GM18870 (cell line): Measurements from ENCODE around the gene FHOD3.

Experiments used
- ATAC-seq: cut with Tn5 transposase; IDR thresholded peaks from one replicate; pipeline ENCODE4 v1.9.1; 2021; ENCODE audit warnings: moderate library complexity; ENCODE audit not compliant: unreplicated experiment

Gene FHOD3

DNA sequence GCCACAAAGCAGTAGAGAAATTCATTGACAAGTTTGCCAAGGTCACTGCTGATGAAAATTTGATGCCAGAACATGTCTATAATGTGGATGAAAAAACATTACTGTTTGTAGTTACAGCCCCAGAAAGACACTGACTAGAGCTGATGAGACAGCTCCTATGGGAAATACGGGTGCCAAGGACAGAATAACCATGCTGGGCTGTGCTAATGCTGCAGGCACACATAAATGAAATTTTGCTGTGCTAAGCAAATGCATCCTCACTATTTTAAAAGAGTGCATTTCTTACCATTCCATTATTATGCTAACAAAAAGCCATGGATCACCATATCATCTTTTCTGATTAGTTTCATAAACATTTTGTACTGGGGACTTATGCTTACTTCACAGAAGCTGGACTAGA, 208.2 kb downstream of the FHOD3 start:
- ATAC-seq = no peak

DNA sequence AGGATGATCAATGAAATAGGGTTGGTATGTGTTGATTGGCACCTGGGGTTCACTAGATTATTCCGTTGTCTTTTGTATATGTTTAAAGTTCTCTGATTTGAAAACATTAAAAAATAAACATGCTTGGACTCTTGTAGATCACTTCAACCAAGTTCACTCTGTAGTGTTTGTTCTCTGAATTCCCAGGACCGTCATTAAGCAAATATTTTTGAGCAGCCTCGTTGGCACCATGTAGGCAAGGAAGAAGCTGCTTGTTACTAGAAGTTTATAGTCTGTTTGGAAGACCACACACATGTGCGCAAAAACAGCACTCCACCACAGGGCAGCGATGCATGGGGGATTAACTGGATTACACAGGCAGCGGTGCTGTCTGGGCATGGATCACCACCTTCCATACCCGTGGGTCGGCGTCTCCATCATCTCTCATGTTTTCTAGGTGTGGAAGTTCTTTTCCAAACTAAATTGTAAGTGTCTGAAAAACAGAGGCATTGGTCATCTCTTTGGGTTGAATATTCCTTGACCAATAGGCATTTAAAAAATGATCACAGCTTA, 212.2 kb downstream of the FHOD3 start:
- no peak for ATAC-seq

DNA sequence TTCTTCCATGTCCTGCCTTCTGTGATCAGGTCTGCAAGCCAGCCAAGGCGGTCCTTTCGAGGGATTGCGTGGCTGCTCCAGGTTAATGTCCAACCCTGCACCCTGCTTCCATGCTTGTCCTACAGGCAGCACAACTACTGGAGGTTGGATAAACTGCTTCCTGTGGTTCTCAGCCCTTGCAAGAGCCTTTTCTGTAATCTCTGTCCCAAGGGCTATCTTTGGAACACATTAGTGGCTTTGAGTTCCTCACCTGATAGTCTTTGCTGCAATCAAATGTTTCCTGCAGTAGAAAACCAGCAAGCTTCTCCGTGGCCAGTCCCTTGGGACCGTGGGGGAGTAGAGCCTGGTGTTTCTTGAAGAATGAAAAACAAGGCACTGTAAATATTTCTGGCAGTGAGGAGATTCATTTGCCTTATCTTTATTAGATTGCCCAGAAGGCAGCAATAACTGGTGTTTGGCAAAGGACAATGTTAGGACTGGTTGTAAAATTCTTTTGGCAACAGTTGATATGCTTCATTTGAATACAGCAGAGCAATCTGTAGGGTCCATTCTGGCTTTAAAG, 214.4 kb downstream of the FHOD3 start:
- no peak for ATAC-seq

DNA sequence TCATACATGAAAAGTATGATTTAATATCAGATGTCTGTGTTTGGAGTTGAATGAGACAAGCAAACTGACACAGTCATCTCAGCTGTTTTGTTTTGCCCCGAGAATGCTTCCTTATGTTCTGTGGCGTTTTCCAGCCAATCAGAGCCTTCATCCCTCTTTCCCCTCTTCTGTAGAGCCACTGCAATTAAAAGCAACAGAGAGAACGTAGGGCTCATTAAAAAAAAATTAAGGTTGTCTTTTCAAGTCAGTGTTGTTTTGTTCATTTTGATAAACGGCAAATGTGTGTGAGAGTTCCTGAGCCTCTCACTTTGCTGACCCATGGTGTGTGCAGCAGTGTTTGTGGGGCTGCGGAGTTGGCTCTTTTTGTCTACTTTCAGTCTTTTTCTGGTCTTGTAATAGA, 216.0 kb downstream of the FHOD3 start:
- ATAC-seq = no peak

DNA sequence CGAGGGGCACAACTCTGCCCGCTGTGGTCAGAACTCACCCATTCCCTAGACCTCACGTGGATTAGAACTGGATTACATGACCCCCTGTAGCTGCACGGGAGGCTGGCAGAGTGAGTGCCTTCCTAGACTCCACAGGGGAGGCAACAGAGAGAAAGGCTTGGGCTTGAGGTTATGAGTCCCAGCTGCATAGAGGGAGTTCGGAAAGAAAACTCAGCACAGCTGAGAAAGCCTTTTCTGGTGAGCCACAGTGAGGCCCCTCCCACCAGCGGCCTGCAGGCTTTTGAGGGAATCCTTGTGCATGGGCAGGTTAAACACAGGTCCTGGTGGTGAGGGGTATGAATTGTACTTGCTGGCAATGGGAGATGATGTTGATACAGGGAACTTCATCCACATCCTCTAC, 217.3 kb downstream of the FHOD3 start:
- no peak for ATAC-seq

DNA sequence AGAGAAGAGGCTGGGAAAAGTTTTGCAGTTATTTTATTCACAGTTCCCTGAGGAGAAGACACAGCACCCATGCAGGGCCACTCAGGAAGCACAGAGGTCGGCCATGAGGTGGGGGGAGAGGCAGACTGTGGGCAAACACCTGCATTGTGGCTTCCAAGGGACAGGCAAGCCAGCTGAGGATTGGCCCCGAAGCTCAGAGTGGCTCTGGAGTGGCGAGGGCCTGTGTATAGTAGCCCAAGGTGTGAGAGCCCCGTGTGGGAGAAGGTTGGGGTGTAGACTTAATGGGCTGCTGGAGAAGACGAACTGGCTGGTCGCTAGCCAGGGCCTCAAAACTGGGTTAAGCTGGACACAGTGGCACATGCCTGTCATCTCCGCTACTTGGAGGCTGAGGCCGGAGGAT, 218.7 kb downstream of the FHOD3 start:
- ATAC-seq = no peak

DNA sequence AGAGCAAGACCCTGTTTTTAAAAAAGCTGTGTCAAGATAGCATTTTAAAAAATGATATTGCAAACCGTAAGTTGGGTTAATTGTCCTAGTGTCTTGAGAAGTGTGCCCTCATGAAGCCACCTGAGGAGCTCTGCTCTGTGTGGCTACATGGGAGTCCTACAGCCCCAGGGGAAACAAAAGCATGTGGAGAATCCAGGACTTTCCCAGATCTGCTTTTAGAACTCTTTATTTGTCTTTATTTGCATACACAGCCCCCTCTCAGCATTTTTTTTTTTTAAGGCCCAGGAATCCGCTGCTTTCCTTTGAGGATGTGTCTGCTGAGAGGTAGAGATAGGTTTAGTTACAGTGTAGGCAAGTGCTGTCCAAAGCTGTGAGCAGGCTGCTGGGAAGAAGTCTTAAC, 219.2 kb downstream of the FHOD3 start:
- no peak for ATAC-seq

DNA sequence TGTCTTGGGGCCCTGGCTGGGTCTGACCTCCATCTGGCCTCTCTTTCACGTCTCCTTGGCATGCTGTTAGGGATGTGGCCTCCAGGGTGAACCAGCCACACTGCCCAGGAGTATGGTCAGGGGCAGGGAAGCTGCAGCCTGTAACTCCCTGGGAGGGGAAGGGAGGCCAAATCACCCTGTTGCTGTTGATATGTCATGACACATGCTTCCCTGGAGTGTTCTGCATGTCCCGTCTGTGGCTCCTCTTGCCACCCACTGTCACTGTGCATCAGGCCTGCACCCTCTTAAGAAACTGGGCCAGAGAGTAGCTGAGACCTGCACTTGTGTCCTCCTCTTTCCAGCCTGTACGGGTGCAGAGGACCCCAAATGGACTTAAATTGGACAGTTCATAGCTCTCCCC, 221.3 kb downstream of the FHOD3 start:
- no peak for ATAC-seq

DNA sequence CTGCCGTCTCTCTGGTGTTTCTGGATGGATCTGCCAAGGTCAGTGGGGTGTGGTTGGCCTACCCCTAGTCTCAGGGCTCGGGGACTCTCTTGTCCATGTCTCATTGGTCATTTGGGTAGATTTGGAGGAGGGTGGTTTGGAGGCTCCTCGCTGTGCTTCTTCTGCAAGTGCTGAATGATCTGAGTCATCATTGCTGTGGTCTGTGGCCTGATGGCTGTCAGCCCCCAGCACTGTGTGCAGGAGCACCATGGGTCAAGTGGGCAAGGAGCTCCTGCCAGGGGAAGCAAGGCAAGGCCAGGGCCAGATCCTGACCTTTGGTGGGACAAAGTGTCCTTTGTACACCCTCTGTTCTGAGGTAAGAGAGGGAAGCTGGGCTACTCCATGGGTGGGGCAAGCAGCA, 221.8 kb downstream of the FHOD3 start:
- peak; percentile 73 for ATAC-seq

DNA sequence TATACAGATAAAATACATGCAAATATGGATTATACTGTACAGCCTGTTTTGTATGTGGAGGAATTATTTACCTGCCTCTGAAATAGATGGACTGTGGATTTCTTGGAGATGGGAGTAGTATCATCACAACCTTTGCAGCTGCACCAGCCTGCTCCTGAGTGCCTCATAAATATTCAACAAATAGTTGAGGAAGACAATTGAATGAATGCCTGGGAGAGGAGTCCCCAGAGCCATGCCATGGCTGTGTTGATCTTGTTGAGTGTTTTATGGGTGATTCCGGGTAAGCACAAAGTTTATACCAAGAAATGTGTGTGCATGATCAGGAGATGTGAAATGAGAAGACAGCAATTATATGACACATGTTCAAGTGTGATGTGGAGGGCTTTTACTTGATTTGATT, 225.0 kb downstream of the FHOD3 start:
- ATAC-seq = no peak

DNA sequence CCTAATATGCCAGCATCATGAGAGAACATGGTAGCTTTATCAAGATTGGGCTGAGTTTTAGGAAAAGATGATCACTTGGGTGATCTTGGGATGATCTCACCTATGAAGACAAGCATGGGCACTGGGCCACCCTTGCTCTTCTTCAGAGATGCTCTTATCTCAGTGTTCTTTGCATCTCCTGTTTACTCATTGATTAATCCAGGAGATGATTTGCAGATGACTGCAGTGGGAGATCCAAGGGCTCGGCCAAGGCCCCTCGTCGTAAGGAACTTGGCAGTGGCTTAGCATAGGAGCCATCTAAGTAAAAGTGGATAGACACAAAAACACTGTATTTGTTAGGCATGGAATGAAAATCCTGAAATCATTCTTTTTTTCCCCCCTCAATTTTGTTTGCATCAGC, 228.4 kb downstream of the FHOD3 start:
- ATAC-seq = no peak

DNA sequence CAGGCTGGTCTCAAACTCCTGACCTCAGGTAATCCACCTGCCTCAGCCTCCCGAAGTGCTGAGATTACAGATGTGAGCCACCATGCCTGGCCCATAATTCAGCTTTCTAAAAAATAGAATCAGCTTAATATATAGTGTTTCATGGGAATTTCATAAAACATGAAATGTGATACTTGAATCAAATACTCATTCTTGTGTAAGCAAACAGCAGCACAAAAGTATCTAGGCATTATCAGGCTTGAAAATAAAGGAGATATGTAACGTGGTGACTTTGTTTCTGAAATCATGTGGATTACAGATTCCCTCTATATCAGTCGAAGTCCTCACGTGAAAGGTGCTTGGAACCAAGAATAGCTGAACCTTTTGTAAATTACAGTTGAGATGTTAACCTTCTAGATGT, 229.1 kb downstream of the FHOD3 start:
- no peak for ATAC-seq

DNA sequence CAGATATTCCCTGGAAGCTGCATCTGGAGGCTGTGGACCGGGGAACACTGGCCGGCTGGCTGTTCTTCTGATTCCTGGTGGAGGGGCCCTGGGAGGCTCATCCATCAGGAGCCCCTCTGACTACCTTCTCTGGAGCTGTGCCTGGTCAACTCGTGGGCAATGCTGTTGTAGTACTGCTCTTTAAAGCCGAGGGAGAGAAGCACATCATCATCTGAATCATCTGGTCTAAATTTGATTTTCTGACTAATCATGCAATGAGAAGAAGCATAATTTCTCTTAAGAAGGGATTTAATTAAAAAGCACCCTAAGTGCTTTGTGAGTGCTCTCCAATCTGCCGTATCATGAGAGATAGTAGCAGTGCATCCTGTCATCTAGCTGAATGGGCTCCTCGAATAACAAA, 229.5 kb downstream of the FHOD3 start:
- no peak for ATAC-seq

DNA sequence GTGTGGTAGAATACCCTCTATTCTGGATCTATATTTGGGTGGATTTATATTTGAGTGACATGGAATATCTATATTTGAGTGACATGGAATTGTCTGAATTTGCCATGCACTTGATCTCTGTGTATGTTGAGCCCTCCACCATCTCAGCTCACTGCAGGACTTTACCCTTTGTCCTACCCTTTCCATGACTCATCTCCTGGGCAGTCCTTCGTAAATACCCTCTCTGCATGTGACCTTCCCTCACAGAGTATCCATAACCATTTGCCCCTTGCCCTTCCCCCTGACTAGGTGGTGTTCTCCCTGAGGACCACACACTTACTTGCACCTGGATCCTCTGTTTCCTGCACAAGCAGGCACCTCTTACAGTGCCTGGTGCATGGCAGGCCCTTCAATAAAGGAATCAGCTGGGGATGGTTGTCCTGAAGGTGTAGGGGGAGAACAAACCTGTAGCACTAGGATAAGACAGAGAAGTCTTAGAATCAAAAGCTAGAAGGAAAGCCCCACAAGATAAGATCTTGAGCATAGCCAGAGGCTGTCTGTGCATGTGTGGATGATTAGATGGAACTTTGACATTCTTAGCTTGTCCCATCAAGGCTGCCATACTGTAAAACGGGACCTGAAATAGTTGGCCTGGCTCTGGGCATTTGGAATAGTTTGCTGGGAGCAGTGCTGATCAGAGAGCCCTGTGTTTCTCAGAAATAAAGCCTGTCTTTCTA, 230.4 kb downstream of the FHOD3 start:
- no peak for ATAC-seq

DNA sequence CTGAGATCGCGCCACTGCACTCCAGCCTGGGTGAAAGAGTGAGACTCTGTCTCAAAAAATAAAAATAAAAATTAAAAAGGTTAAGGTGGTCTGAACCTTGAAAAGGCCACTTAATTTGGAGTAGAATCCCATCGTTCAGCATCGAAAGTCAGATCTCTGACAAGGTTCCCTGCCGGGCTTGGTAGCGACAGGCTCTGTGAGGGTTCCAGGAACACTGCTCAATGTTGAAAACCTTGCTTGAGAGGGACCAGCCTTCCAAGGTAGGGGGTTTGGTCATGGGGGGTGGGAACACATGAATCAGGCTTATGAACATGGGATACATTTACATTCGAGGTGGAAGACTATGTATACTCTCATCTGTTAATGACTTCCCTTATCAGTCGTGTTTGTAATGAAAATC, 232.2 kb downstream of the FHOD3 start:
- no peak for ATAC-seq

DNA sequence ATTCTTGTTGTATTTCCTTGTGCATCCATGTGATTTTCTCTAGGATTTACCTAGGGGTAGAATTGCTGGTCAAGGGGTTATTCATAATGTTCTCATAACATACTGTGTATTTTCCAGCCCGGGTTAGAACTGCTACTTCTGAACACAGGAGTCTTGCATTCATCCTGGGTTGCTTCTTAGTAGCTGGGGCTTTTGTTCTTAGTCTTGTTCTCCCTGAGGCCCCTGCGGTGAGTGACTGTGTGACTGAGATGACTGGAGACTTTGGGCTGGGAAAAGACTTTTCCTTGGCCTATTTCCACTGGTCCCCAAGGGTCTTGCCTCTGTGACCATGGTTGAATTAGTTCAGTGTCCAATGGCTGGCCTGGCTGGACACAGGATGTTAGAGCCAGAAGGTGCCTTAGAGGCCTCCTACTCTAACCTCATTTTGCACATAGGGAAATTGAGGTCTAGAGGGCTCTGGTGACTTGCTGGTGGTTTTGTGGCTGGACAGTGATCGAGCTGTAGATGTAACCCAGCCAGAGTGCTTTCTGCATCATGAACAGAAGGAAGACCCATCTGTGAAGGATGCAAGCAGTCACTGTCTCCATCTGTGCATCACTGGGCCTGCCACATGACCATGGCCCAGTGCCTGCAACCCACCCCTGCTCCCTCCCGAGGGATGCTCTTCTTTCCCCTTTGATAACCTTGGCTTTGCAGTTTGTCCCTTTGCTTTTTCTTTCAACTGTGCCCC, 233.3 kb downstream of the FHOD3 start:
- ATAC-seq = no peak

DNA sequence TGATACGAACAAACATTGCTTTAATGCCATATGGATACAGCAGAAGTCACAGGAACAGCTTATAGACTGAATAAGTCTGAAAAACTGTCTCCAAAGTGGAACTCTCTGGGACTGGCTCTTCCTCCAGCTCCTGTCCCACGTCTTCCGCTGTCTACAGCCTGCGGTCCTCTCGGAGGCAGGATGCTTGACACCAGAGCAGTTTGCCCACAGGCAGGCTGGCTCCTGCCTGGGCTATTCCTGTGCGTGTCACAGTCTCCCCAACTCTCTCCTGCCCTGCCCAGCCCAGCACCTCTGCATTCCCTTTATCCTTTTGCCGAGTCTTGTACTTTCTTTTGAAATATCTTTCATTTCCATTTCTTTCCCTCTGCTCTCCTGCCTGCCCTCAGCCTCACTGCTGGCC, 234.1 kb downstream of the FHOD3 start:
- no peak for ATAC-seq

DNA sequence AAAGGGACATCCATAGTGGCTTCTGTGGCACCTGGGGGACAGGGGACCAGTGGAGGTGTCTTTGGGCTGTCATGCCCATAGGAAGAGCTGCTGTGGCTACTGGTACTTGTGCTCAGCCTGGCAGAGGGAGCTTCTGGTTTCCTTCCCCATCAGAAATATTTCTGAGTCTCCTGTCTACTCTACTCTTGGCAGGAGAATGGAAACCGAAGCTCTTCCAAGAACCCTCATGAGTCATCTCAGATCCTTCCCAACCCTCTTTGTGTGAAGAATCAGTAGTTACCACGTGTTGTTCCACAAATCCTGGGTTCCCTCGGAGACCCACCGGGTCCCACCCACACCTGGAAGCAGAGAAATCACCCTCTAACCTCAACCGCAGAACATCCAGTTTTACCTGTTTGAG, 234.9 kb downstream of the FHOD3 start:
- no peak for ATAC-seq

DNA sequence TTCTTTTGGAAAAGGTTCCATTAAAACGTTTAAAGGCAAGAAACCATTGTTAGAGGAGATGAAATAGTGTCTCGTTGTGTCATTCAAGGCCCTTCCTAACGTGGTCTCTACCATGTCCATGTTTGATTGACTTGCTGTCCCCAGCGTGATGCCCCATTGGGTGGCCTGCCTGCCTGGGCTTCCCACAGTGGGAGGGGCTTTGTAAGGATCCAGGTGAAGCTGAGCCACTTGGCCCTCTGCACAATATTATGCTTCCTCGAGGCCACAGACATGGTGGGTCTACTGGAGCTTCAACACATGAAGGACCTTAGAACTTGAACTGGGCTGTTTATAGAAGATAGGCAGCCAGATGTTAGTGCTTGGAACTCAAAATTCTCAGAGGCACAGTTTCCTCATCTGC, 235.3 kb downstream of the FHOD3 start:
- no peak for ATAC-seq

DNA sequence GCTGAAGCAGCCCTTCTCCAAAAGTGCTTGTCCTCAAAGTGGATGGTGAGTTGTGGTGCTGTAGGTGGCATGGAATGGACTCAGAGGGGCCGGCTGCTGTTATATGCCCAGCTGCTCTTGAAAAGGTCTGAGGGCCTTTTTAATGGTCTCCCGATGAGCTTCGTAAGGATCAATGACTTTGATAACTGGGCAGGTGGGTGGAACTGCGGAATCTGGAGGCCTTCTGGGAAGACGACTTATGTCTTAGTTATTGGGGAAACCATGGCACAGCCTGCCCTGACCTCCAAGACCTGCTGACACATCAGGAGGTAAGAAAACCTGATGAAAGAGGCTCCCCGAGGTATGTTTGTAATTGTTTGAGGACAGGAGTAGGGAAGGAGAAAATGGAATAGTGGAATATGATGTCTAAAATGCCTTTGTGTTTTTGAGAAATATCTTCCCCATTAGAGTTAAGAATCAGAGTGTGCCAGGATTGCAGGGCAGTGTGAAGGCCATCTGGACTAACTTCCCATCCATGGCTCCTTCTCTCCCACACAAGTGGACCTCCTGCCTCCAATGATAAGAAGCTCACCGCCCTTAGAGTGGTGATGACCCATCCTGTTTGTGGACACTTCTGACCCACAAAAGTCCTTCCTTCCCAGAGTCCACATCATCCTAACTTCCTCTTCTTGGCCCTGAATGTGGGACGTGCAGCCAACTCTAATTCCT, 236.1 kb downstream of the FHOD3 start:
- no peak for ATAC-seq

DNA sequence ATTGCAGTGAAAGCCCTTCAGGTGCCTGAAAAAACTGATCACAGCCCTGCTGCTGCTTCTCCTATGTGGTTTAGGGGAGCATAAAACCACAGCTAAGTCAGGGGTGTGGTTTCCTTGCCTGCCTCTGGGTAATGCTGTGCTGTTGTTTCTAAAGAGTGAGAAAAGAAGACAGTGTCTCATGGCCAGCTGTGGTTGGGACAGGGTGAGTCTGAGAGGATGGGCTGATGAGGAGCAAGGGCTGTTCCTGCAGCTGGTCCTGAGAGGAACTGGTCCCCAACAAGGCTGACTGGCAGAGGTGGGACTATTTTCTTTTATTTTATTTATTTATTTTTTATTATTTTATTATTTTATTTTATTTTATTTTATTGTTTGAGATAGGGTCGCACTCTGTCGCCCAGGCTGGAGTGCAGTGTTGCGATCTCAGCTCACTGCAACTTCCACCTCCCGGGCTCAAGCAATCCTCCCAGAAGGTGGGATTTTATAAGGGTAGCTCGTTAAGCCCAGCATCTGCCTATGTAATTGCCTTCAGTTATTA, 236.7 kb downstream of the FHOD3 start:
- peak; percentile 53 for ATAC-seq
